Mesothelial cell of epicardium (in vitro differentiated cells): ENCODE results near the gene REEP1. TPM values are rescaled to one million over a fixed set of nuclear protein-coding genes. Genes with fewer than 3 reads are reported as not detected.

Experiments
- DNase-seq, 2 experiments: peaks; one replicate each; pipeline ENCODE4 v3.0.0; 2021; ENCODE audit warnings: low spot score in 2 of 2; ENCODE audit not compliant: unreplicated experiment in 2 of 2
- H3K27ac Mint-ChIP-seq: 2 replicates; pipeline ENCODE4 v1.8.0; 2021; ENCODE audit warnings: mixed read lengths
- H3K27me3 Mint-ChIP-seq: 2 replicates; pipeline ENCODE4 v1.8.0; 2021; ENCODE audit warnings: low read depth, mixed read lengths
- H3K36me3 Mint-ChIP-seq: 2 replicates; pipeline ENCODE4 v1.8.0; 2021; ENCODE audit warnings: mixed read lengths
- H3K4me1 Mint-ChIP-seq: 2 replicates; pipeline ENCODE4 v1.8.0; 2021; ENCODE audit warnings: mixed read lengths
- H3K4me3 Mint-ChIP-seq: 2 replicates; pipeline ENCODE4 v1.8.0; 2021; ENCODE audit warnings: mild to moderate bottlenecking, moderate library complexity, mixed read lengths
- H3K9me3 Mint-ChIP-seq: 2 replicates; pipeline ENCODE4 v1.8.0; 2021; ENCODE audit warnings: mixed read lengths
- CTCF ChIP-seq: fragments of 200-600 bp; sonication (generic); IDR thresholded peaks from one replicate; pipeline ENCODE4 v1.5.0; 2021; ENCODE audit warnings: antibody characterized with exemption; ENCODE audit not compliant: unreplicated experiment
- total RNA-seq: library from RNA; stranded (reverse); gene quantifications from 3 replicates; pipeline ENCODE4 v1.2.1, GENCODE V29; 2021

The REEP1 gene
- total RNA-seq, 1 donor from 2014 or later = 1.9 TPM

GRCh38 chr2:86285981-86286380 is 51.4 kb downstream of the REEP1 start:
- no peaks in the 10 kb centered on the region for H3K9me3 Mint-ChIP-seq
- no peaks in the 10 kb centered on the region for H3K36me3 Mint-ChIP-seq
- no peak overlapping the region for H3K27ac Mint-ChIP-seq
- no peak for TF ChIP-seq CTCF
- peaks cover 24% of the 10 kb centered on the region for H3K27me3 Mint-ChIP-seq
- peaks cover 20% of the 10 kb centered on the region for H3K4me1 Mint-ChIP-seq
- H3K4me3 Mint-ChIP-seq = no peak overlapping the region
- DNase-seq = no peak

GRCh38 chr2:86285571-86285970 is 51.9 kb downstream of the REEP1 start:
- H3K4me1 Mint-ChIP-seq = peaks cover 25% of the 10 kb centered on the region
- H3K4me3 Mint-ChIP-seq = no peak overlapping the region
- H3K36me3 Mint-ChIP-seq = no peaks in the 10 kb centered on the region
- no peak for DNase-seq
- H3K9me3 Mint-ChIP-seq = no peaks in the 10 kb centered on the region
- TF ChIP-seq CTCF = no peak
- no peak overlapping the region for H3K27ac Mint-ChIP-seq
- H3K27me3 Mint-ChIP-seq = peaks cover 24% of the 10 kb centered on the region

- Mint-ChIP-seq H3K27me3 (peaks cover 20% of the 10 kb centered on the region), H3K9me3 (no peaks in the 10 kb centered on the region), H3K4me3 (no peak overlapping the region), H3K4me1 (peaks cover 30% of the 10 kb centered on the region), H3K27ac (no peak overlapping the region), H3K36me3 (no peaks in the 10 kb centered on the region)
- no peak for TF ChIP-seq CTCF
- no peak for DNase-seq
Measured at GRCh38 chr2:86284987-86285386, 52.4 kb downstream of the REEP1 start.

- TF ChIP-seq CTCF = no peak
Measured at GRCh38 chr2:86284401-86284841, 53.0 kb downstream of the REEP1 start.

GRCh38 chr2:86283411-86284030 is 53.9 kb downstream of the REEP1 start:
- peaks cover 22% of the 10 kb centered on the region for H3K27me3 Mint-ChIP-seq
- no peak for TF ChIP-seq CTCF
- no peak overlapping the region for H3K4me3 Mint-ChIP-seq
- no peaks in the 10 kb centered on the region for H3K36me3 Mint-ChIP-seq
- peaks cover 35% of the 10 kb centered on the region for H3K4me1 Mint-ChIP-seq
- no peak overlapping the region for H3K27ac Mint-ChIP-seq
- DNase-seq = no peak
- no peaks in the 10 kb centered on the region for H3K9me3 Mint-ChIP-seq

More at GRCh38 chr2:86284401-86284841, 53.0 kb downstream of the REEP1 start:
- no peaks in the 10 kb centered on the region for H3K9me3 Mint-ChIP-seq
- H3K36me3 Mint-ChIP-seq = no peaks in the 10 kb centered on the region
- H3K4me3 Mint-ChIP-seq = no peak overlapping the region
- no peak for DNase-seq
- no peak overlapping the region for H3K27ac Mint-ChIP-seq
- H3K27me3 Mint-ChIP-seq = peaks cover 16% of the 10 kb centered on the region
- H3K4me1 Mint-ChIP-seq = peaks cover 35% of the 10 kb centered on the region
